GM21737 (cell line): ENCODE data around the gene SAMD4A.

Experiments
- ATAC-seq: cut with Tn5 transposase; IDR thresholded peaks from one replicate; pipeline ENCODE4 v1.9.1; 2021; ENCODE audit warnings: mild to moderate bottlenecking, moderate library complexity; ENCODE audit not compliant: unreplicated experiment

SAMD4A gene

GRCh38 chr14:54773171-54774006 lies 206.5 kb downstream of the SAMD4A start:
- peak; percentile 60 for ATAC-seq

DNA sequence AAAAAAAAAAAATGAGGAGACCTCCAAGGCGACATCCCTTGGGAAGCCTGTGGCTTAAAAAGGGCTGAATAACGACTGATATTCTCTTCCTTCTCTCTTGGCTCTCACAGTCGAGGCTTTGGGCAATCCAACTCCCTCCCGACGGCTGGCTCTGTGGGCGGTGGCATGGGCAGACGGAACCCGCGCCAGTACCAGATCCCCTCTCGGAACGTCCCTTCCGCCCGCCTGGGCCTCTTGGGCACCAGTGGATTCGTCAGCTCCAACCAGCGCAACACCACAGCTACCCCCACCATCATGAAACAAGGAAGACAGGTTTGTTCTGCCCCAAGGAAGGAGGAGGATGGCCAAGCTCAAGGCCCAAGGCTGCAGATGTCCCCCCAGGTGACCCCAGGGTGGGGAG lies 207.9 kb downstream of the SAMD4A start:
- ATAC-seq, result no peak

- no peak for ATAC-seq
Measured at GRCh38 chr14:54775486-54776140, 208.7 kb downstream of the SAMD4A start.

- ATAC-seq, result no peak
Measured at GRCh38 chr14:54776361-54777001, 209.6 kb downstream of the SAMD4A start.

DNA sequence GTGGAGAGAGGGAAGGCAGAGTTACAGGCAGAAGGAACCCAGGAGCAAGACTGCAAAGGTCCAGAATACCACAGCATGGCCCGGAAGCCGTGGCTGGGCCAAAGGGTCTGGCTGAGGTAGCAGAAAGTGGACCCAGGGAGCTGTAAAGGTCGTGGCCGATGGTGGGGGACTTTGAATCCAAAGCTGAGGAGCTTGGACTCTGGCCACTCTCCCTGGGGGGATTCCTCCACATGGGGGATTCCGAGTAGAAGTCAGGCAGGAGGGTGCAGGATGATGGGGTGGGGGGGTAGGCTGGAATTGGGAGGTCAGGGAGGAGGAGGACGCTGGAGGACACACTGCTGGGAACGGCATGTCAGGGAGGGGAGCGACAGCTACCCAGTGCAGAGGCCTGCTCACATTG lies 210.5 kb downstream of the SAMD4A start:
- no peak for ATAC-seq

DNA sequence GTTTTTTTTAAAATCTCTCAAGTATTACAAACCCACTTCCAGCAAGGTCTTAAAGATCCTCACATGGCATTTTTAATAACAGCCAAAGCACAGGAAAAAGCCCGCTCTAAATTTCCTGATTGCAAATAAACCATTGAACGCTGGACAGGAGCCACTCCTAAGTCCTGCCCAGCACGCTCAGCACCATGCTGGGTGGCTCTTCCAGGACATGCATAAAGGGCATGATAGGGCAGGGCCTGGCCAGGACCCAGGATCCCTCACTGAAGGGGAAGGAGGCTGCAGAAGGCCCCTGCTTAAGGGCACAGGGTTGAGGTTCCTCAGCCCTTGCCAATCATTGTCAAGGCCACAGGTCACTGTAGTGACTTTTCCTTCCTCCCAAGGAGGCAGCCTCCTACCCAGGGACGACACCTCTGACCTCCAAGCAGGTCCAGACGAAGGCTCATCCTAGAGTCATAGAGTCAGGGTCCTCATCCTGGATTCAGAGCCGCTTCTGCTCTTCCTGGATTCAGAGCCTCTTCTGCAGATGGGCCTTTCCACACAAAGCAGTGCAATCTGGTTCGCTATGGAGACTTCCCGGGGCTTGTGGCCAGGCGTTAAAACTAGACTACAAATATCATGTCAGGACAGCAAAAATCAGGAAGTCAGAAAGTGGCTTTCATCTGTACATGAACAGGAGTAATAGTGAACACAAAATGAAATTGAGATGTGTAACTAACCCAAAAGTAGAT lies 211.9 kb downstream of the SAMD4A start:
- ATAC-seq, result no peak

DNA sequence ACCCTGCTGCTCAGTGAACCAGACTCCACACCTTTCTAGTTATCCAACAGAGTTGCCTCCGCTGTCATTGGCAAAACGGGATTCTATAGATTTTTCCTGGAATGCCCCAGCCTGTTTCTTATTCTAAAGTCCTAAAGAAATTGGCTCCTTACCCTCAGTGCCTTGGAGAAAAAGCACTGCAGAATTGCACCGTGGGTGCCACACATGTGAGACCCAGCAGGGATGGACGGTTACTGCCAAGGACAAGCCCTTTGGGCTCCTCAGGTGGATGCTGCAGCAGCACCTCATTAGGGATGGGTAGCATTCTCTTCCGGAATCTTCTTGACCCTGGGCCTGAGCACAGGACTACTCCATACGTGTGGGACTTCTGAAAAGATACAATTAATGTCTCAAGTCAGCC lies 214.2 kb downstream of the SAMD4A start:
- no peak for ATAC-seq

- ATAC-seq, result no peak
Measured at GRCh38 chr14:54781961-54782750, 215.2 kb downstream of the SAMD4A start.

GRCh38 chr14:54782751-54783659 lies 216.1 kb downstream of the SAMD4A start:
- peak; percentile 76 for ATAC-seq

DNA sequence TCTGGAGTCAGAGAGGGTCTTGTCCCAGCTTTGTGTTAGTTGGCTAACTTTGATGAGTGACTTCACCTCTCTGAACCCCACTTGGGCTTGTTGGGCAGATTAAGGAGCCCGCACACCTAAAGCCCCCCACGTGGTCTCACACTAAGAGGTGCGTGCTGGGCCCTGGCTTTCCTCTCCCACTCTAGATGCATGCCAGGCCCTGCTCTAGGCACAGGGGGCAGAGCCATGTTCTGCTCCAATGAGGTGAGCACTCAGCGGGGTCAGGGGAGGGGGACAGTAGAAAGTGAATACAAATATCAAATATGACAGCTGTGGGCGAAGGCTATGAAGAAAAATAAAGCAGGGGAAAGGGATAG lies 216.7 kb downstream of the SAMD4A start:
- ATAC-seq, result no peak

DNA sequence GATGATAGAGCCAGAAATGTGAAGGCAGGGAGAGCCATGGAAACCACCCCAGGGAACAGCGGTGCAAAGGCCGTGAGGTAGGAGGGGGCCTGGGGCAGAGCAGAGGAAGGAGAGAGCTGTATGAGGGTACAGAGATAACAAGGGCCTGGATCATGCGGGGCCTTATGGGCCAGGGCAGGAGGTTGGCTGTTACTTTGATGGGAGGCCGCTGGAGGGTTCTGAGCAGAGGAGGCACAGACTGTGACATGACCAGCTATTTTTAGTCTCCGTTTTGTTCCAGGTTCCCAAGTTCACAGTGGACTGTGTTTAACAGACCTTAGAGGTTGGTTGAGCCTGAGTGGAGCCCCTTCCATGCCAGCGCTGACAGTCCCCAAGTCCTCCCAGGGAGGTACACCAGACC lies 217.1 kb downstream of the SAMD4A start:
- no peak for ATAC-seq

GRCh38 chr14:54784657-54785056 lies 217.7 kb downstream of the SAMD4A start:
- ATAC-seq, result no peak

DNA sequence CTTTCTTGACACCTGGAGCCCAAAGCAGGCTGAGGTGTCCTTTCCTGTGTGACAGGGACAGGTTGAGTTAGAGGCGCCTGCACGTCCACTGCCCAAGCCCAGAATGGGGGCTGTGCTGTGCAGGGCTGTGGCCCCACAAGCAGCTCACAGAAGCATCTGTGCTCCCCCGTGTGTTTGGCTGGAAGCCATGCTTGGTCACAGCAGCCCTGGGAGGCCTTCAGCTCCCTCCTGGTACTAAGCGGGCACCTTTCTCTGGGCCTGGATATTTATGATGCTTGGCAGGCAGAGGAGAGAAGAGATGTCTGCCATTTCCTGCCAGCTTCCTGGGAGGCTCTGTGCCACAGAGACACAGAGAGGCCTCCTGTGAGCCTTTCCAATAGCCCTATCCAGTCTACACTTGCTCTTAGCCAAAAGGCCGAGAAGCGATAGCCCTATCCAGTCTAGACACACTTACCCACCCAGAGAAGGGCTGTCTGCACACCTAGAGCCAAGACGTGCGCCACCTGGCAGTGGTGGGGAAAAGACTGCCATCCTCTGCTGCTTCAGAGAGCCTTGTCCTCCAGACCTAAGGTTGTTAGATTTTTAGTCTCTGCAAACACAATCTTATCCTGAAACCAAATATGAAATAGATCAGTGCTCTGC lies 218.3 kb downstream of the SAMD4A start:
- ATAC-seq, result no peak

- no peak for ATAC-seq
Measured at GRCh38 chr14:54785778-54786770, 219.1 kb downstream of the SAMD4A start.

DNA sequence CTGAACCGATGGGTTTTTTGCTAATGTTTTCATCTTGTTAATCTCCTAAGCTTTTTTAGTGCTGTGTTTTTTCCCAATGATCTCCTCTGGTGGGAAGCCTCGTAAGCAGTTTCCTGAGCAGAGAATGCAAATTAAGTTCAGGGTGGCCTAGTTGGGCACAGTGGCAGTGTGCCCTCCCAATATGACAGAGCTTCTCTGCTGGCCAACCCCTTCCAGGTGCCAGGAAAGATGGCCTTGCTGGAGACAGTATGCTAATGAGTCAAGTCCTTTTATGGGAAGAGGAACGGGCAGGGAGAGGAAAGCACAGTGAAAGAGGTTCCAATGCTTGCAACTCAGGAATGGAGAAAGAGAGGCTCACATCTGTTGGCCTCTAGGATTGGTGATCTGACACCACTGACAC lies 219.9 kb downstream of the SAMD4A start:
- ATAC-seq, result no peak

DNA sequence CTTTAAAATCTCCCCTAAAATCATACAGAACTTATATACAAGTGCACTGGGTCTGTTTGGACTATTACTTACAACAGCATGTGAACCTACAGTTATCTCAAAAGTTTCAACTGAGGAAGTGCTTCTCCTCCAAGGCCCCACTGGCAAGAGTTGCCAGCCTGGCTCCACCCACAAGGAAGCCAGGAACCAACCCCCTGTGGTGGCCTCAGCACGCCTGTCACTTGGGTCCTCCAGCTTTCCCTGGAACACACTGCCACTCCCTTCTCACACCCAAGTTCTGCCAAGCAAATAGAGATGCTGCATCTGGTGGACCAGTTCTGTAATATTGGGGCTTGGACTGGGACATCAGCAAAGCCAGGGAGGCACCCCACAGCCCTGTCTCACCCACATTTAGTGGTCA lies 220.3 kb downstream of the SAMD4A start:
- ATAC-seq, result no peak

DNA sequence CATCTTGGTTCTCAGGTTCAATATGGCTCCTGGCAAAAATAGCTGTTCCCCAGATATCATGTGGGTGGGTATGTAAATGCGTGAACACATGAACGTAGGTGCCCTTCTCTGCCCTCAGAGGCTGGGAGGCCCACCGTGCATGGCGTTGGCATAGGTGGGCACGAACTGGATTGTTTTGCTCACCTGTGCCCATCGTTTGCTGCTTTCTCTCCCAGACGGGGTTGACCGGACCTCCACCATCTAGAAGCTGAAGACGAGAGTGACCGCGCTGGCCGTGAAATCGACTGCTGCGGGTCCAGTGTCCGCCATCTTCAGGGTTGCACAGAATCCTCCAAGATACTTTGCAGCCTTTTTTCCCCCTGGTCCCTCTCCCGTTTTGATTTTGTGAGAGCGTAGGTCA lies 221.8 kb downstream of the SAMD4A start:
- no peak for ATAC-seq

GRCh38 chr14:54789166-54789565 lies 222.2 kb downstream of the SAMD4A start:
- no peak for ATAC-seq
